ENCODE data around the gene CISD1. TPM values are rescaled to one million over a fixed set of nuclear protein-coding genes. Genes with fewer than 3 reads are reported as not detected.

CISD1 gene
- total and polyA plus RNA-seq, 9 of the 15 experiments (the other 6 are each of a cell fraction or from before 2014, with no cell fraction given), result 35.8 to 342 (median 118) TPM

GRCh38 chr10:58266826-58267712 is 1.9 kb upstream of the CISD1 start (continued):
- TF ChIP-seq ZNF740 (CRISPR knock-in tag; IDR thresholded peaks at IDR 0.05), result peak; percentile 53; the same call in 1 of the 2 replicates
- TF ChIP-seq ZNF740 (tag; IDR thresholded peaks at IDR 0.05), result no peak
- TF ChIP-seq LCOR (CRISPR knock-in tag; IDR thresholded peaks at IDR 0.05), result no peak
- TF ChIP-seq BMI1 (IDR thresholded peaks at IDR 0.05; ENCODE audit: low read length), result no peak
- no peak for TF ChIP-seq TEAD4 (IDR thresholded peaks at IDR 0.05; ENCODE audit: low read length)
- TF ChIP-seq TEAD4 (CRISPR knock-in tag; IDR thresholded peaks at IDR 0.05; ENCODE audit: borderline replicate concordance), result peak; percentile 27; the same call in 1 of the 2 replicates
- no peak for TF ChIP-seq ZFP1 (CRISPR knock-in tag; IDR thresholded peaks at IDR 0.05)
- TF ChIP-seq ZNF764 (CRISPR knock-in tag; IDR thresholded peaks at IDR 0.05; ENCODE audit: low read depth), result no peak
- no peak for TF ChIP-seq PATZ1 (CRISPR knock-in tag; IDR thresholded peaks at IDR 0.05; ENCODE audit: borderline replicate concordance)
- no peak for TF ChIP-seq POLR2AphosphoS2 (IDR thresholded peaks at IDR 0.05; ENCODE audit: low read length)
- TF ChIP-seq NFE2 (IDR thresholded peaks at IDR 0.05; ENCODE audit: low read depth), result no peak
- TF ChIP-seq MAFG (tag; conservative IDR thresholded peaks at IDR 0.05), result no peak
- TF ChIP-seq ZNF398 (CRISPR knock-in tag; IDR thresholded peaks at IDR 0.05), result no peak
- no peak for TF ChIP-seq HEY1 (CRISPR knock-in tag; IDR thresholded peaks at IDR 0.05; ENCODE audit: borderline replicate concordance)
- TF ChIP-seq ZC3H8 (IDR thresholded peaks at IDR 0.05), result no peak
- TF ChIP-seq ARID3A (IDR thresholded peaks at IDR 0.05; ENCODE audit: borderline replicate concordance, low read depth, low read length), result no peak
- TF ChIP-seq DLX4 (CRISPR knock-in tag; IDR thresholded peaks at IDR 0.05), result no peak
- no peak for TF ChIP-seq ZNF449 (CRISPR knock-in tag; IDR thresholded peaks at IDR 0.05)
- no peak for TF ChIP-seq CBFB (CRISPR knock-in tag; IDR thresholded peaks at IDR 0.05)
- TF ChIP-seq SMARCA5 (IDR thresholded peaks at IDR 0.05), result no peak
